GM18499 (cell line): ENCODE data around the gene MINDY4.
"Not testable (repeated sequence)": the region's sequence is repeated elsewhere in the genome, so short reads cannot be mapped to it uniquely, and the experiment has no call there.

Experiments
- ATAC-seq: cut with Tn5 transposase; IDR thresholded peaks from one replicate; pipeline ENCODE4 v1.9.1; 2021; ENCODE audit warnings: moderate number of reproducible peaks; ENCODE audit not compliant: insufficient read depth, unreplicated experiment

Gene MINDY4

DNA sequence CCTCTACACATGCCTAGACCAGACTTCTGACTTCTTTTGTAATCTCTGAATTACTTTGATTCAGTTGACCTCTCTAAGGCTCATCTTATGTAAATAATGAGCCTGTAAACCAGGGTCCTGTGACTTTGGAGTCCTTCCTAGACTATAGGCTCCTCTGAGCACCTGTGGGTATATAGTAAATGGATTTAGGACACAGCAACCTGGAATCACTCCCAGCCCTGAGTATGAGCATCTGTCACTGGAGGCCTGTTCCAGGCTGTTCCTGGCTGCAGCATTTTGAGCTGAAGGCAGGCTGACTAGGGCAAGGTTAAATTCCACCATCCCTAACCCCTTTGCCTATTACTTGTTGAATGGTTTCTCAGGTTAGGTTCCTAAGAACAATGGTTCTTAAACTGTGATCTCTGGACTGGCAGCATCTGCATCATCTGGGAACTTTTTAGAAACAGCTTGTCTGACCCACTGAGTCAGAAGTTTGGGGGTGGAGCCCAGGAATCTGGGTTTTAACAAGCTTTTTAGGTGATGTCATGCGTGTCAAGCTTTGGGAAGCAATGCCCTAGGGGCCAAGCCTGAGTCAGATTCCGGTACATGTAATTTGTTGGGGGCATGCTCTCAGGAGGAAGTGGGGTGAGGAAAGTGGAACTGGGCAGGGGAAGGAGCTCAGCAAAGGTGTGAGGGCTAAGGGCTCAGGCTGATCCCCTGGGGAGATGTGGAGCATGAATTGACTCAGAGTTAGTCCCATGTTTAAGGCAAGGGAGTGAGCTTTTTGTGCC is 28.2 kb downstream of the MINDY4 start:
- peak; percentile 56 for ATAC-seq

- ATAC-seq: no peak
Observed at GRCh38 chr7:30799976-30800661, 28.9 kb downstream of the MINDY4 start.

DNA sequence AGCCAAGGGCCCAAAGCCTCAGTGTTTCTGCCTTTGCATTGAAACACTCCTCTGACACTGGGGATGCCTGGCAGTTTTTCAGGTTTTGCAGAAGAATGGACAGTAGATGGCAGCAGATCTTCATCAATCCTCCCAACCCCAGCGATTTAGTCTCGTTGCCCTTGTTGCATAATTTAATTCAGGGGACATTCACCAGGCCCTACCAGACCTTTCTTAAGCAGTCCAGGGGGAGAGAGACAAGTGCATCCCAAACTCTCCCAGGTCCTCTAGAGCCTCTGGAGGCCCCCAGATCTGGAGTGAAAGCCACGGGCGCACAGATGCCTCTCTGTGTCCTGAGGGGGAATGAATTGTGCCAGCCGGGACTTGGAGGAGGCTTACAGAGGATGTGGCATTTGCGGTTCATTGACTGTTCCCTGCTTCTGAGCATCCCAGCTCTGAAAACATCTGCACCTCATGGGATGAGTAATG is 29.6 kb downstream of the MINDY4 start:
- ATAC-seq: peak; percentile 25

DNA sequence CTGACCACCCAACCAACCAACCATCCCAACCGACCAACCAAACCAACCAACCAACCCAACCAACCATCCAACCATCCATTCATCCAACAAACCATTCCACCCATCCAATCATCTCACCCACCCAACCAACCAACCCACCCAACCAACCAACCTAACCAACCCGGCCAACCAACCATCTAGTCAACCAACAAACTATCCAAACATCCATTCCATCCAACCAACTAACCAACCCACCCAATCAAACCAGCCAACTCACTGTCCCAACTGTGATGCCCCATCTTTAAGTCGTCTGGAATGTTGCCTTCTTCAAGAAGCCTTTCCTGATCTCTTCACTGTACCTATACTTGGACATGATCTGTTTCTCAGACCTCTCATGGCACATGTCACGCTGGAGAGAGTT is 31.6 kb downstream of the MINDY4 start:
- ATAC-seq: no peak

- ATAC-seq: no peak
Observed at GRCh38 chr7:30804078-30804661, 33.0 kb downstream of the MINDY4 start.

GRCh38 chr7:30805081-30805691 is 34.0 kb downstream of the MINDY4 start:
- no peak for ATAC-seq

DNA sequence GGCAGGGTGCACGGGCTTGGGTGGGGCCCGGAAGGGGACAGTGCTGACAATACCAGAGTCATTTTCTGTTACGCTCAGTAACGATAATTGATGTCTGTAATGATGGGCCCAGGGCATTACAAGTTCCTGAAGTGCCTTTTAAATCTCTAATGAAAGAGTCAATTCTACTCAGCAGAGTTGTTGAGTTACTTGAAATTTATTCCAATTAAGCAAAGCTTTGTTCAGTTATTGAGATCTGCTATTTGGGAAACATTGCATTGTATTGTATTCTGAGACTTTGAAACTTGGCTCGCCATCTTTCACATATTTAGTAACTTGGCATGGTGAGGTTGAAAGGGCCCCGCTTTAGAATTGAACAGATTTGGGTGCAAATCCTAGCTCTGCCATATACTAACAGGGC is 34.7 kb downstream of the MINDY4 start:
- ATAC-seq: no peak

DNA sequence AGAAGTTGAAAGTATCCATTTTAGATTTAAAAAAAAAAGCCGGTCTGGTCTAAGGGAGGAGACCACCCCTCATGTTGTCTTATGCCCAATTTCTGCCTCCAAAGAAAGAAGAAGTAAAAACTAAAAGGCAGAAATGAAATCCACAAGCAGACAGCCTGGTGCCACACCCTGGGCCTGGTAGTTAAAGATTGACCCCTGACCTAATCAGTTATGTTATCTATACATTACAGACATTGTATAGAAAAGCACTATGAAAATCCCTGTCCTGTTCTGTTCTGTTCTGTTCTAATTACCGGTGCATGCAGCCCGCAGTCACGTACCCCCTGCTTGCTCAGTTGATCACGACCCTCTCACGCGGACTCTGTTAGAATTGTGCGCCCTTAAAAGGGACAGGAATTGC is 36.3 kb downstream of the MINDY4 start:
- ATAC-seq: not testable (repeated sequence)

GRCh38 chr7:30807941-30808340 is 36.7 kb downstream of the MINDY4 start:
- ATAC-seq: not testable (repeated sequence)

DNA sequence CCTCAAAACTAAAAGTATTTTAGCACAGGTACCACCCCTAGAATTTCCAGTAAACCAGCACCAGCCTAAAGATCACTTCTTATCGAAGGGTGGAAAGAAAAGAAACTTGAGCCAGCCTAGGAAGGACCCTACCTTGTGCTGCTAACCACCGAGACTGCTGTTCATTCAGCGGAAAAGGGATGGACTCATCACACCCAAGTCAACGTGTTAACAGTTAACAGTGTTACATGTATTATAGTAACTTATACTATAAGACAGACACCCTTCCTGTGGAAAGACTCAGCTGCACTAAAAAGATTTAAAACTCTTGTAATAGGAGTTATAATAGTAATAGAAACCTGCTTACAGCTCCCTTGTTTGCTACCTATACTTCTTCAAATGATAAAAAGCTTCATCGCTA is 39.8 kb downstream of the MINDY4 start:
- no peak for ATAC-seq

- no peak for ATAC-seq
Observed at GRCh38 chr7:30812676-30813075, 41.5 kb downstream of the MINDY4 start.

- ATAC-seq: no peak
Observed at GRCh38 chr7:30813466-30813865, 42.2 kb downstream of the MINDY4 start.

GRCh38 chr7:30814700-30815387 is 43.6 kb downstream of the MINDY4 start:
- no peak for ATAC-seq

DNA sequence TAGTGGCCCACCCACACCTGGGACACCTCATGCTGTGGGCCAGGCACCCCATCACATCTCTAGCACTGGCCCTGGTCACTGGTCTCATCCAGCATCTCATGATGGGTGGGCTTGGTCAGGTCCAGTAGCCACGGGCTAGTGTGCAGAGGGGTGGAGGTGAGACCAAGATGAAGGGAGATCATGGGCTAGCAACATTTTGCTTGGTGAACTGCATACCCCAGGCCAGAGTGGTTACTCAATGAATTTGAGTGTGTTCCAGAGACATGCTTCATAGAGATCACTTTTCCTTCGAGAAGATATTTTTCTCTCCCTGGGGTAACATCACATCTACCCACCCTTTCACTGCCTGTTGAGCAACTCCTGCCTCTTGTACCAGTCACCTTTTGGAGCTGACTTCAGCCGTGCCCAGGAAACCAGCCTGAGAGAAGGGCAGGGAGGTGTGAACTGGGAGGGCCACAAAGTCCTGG is 44.2 kb downstream of the MINDY4 start:
- ATAC-seq: no peak

GRCh38 chr7:30815951-30816644 is 44.9 kb downstream of the MINDY4 start:
- ATAC-seq: no peak

DNA sequence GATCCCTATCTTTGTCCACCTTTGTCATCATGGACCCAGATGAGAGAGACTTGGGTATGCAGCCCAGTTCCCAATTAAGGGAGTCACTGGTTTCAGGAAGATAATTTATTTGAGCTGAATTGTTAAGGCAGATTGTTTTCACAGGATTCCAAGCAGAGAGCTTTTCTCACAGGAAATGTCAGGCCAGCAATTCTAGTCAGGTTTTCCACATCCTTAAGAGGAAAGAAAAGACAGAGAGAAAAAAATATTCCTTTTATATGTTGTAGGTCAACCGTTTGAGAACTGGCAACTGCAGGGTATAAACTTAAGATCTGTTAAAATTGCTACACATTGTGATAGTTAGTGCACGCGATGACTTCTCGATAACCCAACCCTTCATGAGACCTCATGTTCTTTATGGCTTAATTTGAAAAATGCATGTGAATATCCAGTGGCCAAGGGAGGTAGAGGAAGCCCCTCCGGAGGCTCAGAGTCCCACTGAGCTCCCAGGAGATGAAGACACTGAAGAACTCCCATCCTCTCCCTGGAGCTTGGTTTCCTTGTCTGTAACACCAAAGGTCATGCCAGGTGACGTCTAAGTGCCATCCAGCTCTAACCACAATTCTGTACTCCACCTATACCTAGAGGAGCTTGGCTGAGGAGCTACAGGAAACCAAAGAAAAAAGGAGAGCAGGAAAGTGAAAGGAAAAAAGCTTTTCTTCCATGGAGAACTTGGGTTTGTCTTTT is 45.6 kb downstream of the MINDY4 start:
- ATAC-seq: no peak

- ATAC-seq: no peak
Observed at GRCh38 chr7:30817371-30817767, 46.2 kb downstream of the MINDY4 start.

- no peak for ATAC-seq
Observed at GRCh38 chr7:30824821-30825720, 53.9 kb downstream of the MINDY4 start.
